IMR-90 (cell line): ENCODE measurements around the gene ZMAT5. TPM values are rescaled to one million over a fixed set of nuclear protein-coding genes. Genes with fewer than 3 reads are reported as not detected.

ENCODE experiments used
- ATAC-seq: fragments of 200-7000 bp; cut with Tn5 transposase; 2 replicates; pipeline ENCODE4 v1.9.1; 2020; ENCODE audit warnings: low read depth, mild to moderate bottlenecking, moderate library complexity
- BruUV-seq: library from RNA; stranded (reverse); fragments of 400-500 nt; replicated peaks from 2 replicates; lab custom pipeline; 2021; lab: Mats Ljungman, UMichigan
- CTCF ChIA-PET: fragments of 300-600 bp; formaldehyde crosslinking; extraction: SDS; loops from one replicate; lab custom pipeline; 2021; ENCODE audit warnings: antibody characterized with exemption; lab: Yijun Ruan, JAX
- POLR2A ChIA-PET: fragments of 300-600 bp; sonication (Branson Sonifier 250); formaldehyde crosslinking; loops from one replicate; lab custom pipeline; 2022; ENCODE audit warnings: antibody characterized with exemption; ENCODE audit not compliant: unreplicated experiment; lab: Charles Lee
- DNase-seq: peaks from one replicate; pipeline ENCODE4 v3.0.0; 2013
- H2AFZ ChIP-seq: replicated peaks from 2 replicates; pipeline ENCODE3; 2013; ENCODE audit warnings: low read length, mild to moderate bottlenecking; ENCODE audit not compliant: poor library complexity
- H2AK5ac ChIP-seq: 2 replicates; pipeline ENCODE4 v1.6.1; 2013; ENCODE audit warnings: low read depth, low read length, inconsistent platforms
- H2AK9ac ChIP-seq: replicated peaks from 2 replicates; pipeline ENCODE3; 2013; ENCODE audit warnings: mild to moderate bottlenecking, low read depth, low read length, moderate library complexity; ENCODE audit not compliant: poor library complexity
- H2BK120ac ChIP-seq: 2 replicates; pipeline ENCODE4 v1.6.1; 2013; ENCODE audit warnings: low read depth, low read length, inconsistent platforms
- H2BK15ac ChIP-seq: 3 replicates; pipeline ENCODE4 v1.6.1; 2013; ENCODE audit warnings: low read depth, low read length, inconsistent platforms
- H2BK20ac ChIP-seq: 2 replicates; pipeline ENCODE4 v1.6.1; 2013; ENCODE audit warnings: low read depth, mild to moderate bottlenecking, inconsistent platforms, low read length, moderate library complexity
- H2BK5ac ChIP-seq: 2 replicates; pipeline ENCODE4 v1.6.1; 2013; ENCODE audit warnings: mild to moderate bottlenecking, low read depth, low read length, inconsistent platforms; ENCODE audit not compliant: poor library complexity, severe bottlenecking
- H3K14ac ChIP-seq: replicated peaks from 2 replicates; pipeline ENCODE4 v1.6.1; 2013; ENCODE audit warnings: low read depth, low read length, inconsistent platforms
- H3K18ac ChIP-seq: 2 replicates; pipeline ENCODE4 v1.6.1; 2013; ENCODE audit warnings: low read depth, low read length, control low read depth
- H3K23ac ChIP-seq: 2 replicates; pipeline ENCODE4 v1.6.1; 2013; ENCODE audit warnings: low read depth, low read length, inconsistent platforms
- H3K27ac ChIP-seq: 2 replicates; pipeline ENCODE4 v1.5.1; 2013; ENCODE audit warnings: mild to moderate bottlenecking, control low read depth, low read length; ENCODE audit not compliant: insufficient read depth
- H3K27me3 ChIP-seq: 2 replicates; pipeline ENCODE4 v1.6.1; 2013; ENCODE audit warnings: low read length; ENCODE audit not compliant: control insufficient read depth, insufficient read depth
- H3K36me3 ChIP-seq: 2 replicates; pipeline ENCODE4 v1.6.1; 2013; ENCODE audit warnings: low read length, mixed read lengths; ENCODE audit not compliant: control insufficient read depth, insufficient read depth
- H3K4ac ChIP-seq: 2 replicates; pipeline ENCODE4 v1.6.1; 2013; ENCODE audit warnings: low read depth, low read length, inconsistent platforms
- H3K4me1 ChIP-seq: 2 replicates; pipeline ENCODE4 v1.6.1; 2013; ENCODE audit warnings: low read length, mixed read lengths; ENCODE audit not compliant: control insufficient read depth, insufficient read depth
- H3K4me2 ChIP-seq: 2 replicates; pipeline ENCODE4 v1.6.1; 2013; ENCODE audit warnings: low read depth, mild to moderate bottlenecking, control low read depth, low read length, moderate library complexity
- H3K4me3 ChIP-seq: 2 replicates; pipeline ENCODE4 v1.5.1; 2013; ENCODE audit warnings: low read depth, mild to moderate bottlenecking, control low read depth, low read length, moderate library complexity; ENCODE audit not compliant: insufficient read depth
- H3K56ac ChIP-seq: 2 replicates; pipeline ENCODE4 v1.6.1; 2013; ENCODE audit warnings: low read length, inconsistent platforms; ENCODE audit not compliant: insufficient read depth; ENCODE audit errors: extremely low read depth
- H3K79me1 ChIP-seq, 2 experiments: 2 replicates each; pipeline ENCODE4 v1.6.1; 2013; ENCODE audit warnings: low read length in 2 of 2, inconsistent platforms in 1 of 2, low read depth in 1 of 2
- H3K9ac ChIP-seq: 2 replicates; pipeline ENCODE4 v1.6.1; 2013; ENCODE audit warnings: low read depth, low read length, control low read depth
- H3K9me1 ChIP-seq: 2 replicates; pipeline ENCODE4 v1.6.1; 2013; ENCODE audit warnings: low read length, inconsistent platforms; ENCODE audit not compliant: insufficient read depth
- H3K9me3 ChIP-seq: 2 replicates; pipeline ENCODE4 v1.6.1; 2013; ENCODE audit warnings: low read length; ENCODE audit not compliant: control insufficient read depth, insufficient read depth
- H4K20me1 ChIP-seq: 2 replicates; pipeline ENCODE4 v1.6.1; 2013; ENCODE audit warnings: low read length, inconsistent platforms; ENCODE audit not compliant: insufficient read depth
- H4K5ac ChIP-seq: 2 replicates; pipeline ENCODE4 v1.6.1; 2013; ENCODE audit warnings: mild to moderate bottlenecking, low read depth, low read length, control low read depth
- H4K8ac ChIP-seq, 2 experiments: 2 replicates each; pipeline ENCODE4 v1.6.1; 2013; ENCODE audit warnings: low read depth in 2 of 2, low read length in 2 of 2, control low read depth in 1 of 2, inconsistent platforms in 1 of 2
- H4K91ac ChIP-seq: 2 replicates; pipeline ENCODE4 v1.6.1; 2013; ENCODE audit warnings: low read depth, low read length, inconsistent platforms; ENCODE audit not compliant: insufficient read depth
- BHLHE40 ChIP-seq: fragments of 150-350 bp; IDR thresholded peaks from 2 replicates; pipeline ENCODE4 v1.6.1; 2016; ENCODE audit warnings: mild to moderate bottlenecking, low read depth, low read length
- CHD1 ChIP-seq: IDR thresholded peaks from 2 replicates; pipeline ENCODE4 v1.6.1; 2012; ENCODE audit warnings: low read depth, low read length, improper control_type of control experiment
- ELK1 ChIP-seq: fragments of 150-350 bp; IDR thresholded peaks from 2 replicates; pipeline ENCODE4 v1.6.1; 2016; ENCODE audit warnings: low read depth, mild to moderate bottlenecking, low read length, moderate library complexity, borderline replicate concordance
- FOS ChIP-seq: fragments of 150-350 bp; IDR thresholded peaks from 2 replicates; pipeline ENCODE4 v1.6.1; 2016; ENCODE audit warnings: low read depth, low read length
- MAZ ChIP-seq: IDR thresholded peaks from 2 replicates; pipeline ENCODE4 v1.6.1; 2012; ENCODE audit warnings: low read depth, mild to moderate bottlenecking, low read length, improper control_type of control experiment, moderate library complexity, borderline replicate concordance
- NFE2L2 ChIP-seq: fragments of 150-350 bp; IDR thresholded peaks from 2 replicates; pipeline ENCODE4 v1.6.1; 2016; ENCODE audit warnings: low read depth, mild to moderate bottlenecking, low read length
- RCOR1 ChIP-seq: IDR thresholded peaks from 2 replicates; pipeline ENCODE4 v1.6.1; 2012; ENCODE audit warnings: mild to moderate bottlenecking, low read length, improper control_type of control experiment; ENCODE audit not compliant: insufficient replicate concordance
- WGBS, 2 experiments: methylation state at CpG; one replicate each; pipeline versions ENCODE4 v1.1.5 to v1.1.7; 2013; ENCODE audit warnings: missing lambda C conversion rate in 2 of 2; ENCODE audit not compliant: insufficient read length in 1 of 2; ENCODE audit errors: extremely low coverage in 2 of 2; 5-methylcytosine and 5-hydroxymethylcytosine counted together
- dilution Hi-C: fragments of 300-500 bp; cut with HindIII; formaldehyde crosslinking; loops from one replicate; pipeline ENCODE4 v1.14.3; 2018; ENCODE audit warnings: low sequenced_read_pairs; ENCODE audit not compliant: unreplicated experiment
- in situ Hi-C: fragments of 300-500 bp; cut with MboI; formaldehyde crosslinking; loops from 3 replicates; pipeline ENCODE4 v1.14.3; 2019; ENCODE audit warnings: low sequenced_read_pairs, inconsistent platforms, mixed read lengths
- intact Hi-C: fragments of 100-400 bp; cut with micrococcal nuclease; formaldehyde crosslinking; loops from 2 replicates; pipeline ENCODE4 v1.10.0; 2022
- microRNA-seq, 2 experiments: library from miRNA; stranded (forward) in 1 of 2; unstranded in 1 of 2; fragments of 10-50 nt in 1 of 2; fragments of <30 nt in 1 of 2; gene quantifications in 1 of 2; microRNA quantifications in 1 of 2; one replicate each; pipeline versions ENCODE3 to v1.1.0; 2013 to 2020; ENCODE audit not compliant: insufficient read depth in 1 of 2, insufficient read length in 1 of 2, unreplicated experiment in 1 of 2
- polyA plus RNA-seq, 3 experiments: library from polyadenylated mRNA; depleted of rRNA; stranded (reverse); fragments of >200 nt; gene quantifications; 2 replicates each; pipeline ENCODE4 v1.2.3, GENCODE V29; 2012; ENCODE audit warnings: low replicate concordance in 1 of 3
- small RNA-seq, 5 experiments: library from RNA; depleted of rRNA; stranded (forward); fragments of <200 nt; gene quantifications; one replicate each; pipeline ENCODE3, GENCODE V24; 2012
- total RNA-seq: library from RNA; depleted of rRNA; stranded (reverse); fragments of >200 nt; gene quantifications from 2 replicates; pipeline ENCODE4 v1.2.3, GENCODE V29; 2012; rRNA removed

Gene ZMAT5
- total and polyA plus RNA-seq, 2 of the 4 experiments (the other 2 are of a cell fraction): 21.7 to 31.8 TPM

GRCh38 chr22:29683536-29683935 is 83.3 kb downstream of the ZMAT5 start:
- Histone ChIP-seq H3K56ac (no peak overlapping the region), H3K9me1 (no peaks in the 10 kb centered on the region; the same call in 1 of the 2 replicates), H3K18ac (no peak overlapping the region), H2BK5ac (no peak overlapping the region), H2AK5ac (no peak overlapping the region), H3K4me2 (no peak overlapping the region), H3K27ac (no peak overlapping the region), H3K36me3 (peaks cover 52% of the 10 kb centered on the region), H4K20me1 (no peaks in the 10 kb centered on the region), H2AK9ac (no peak overlapping the region), H2BK120ac (no peak overlapping the region), H2AFZ (no peak overlapping the region), H3K14ac (no peak overlapping the region), H3K9me3 (no peaks in the 10 kb centered on the region), H4K5ac (no peak overlapping the region), H3K27me3 (no peaks in the 10 kb centered on the region), H2BK15ac (no peak overlapping the region), H3K9ac (no peak overlapping the region), H3K23ac (no peak overlapping the region), H2BK20ac (no peak overlapping the region), H4K91ac (no peak overlapping the region), H3K4me1 (peaks cover 6% of the 10 kb centered on the region), H3K4ac (no peak overlapping the region), H3K79me1 (peaks cover 7 to 20% of the 10 kb centered on the region in 2 experiments; a peak in 2 of 4 replicates), H3K4me3 (no peak overlapping the region), H4K8ac (no peak overlapping the region)
- CTCF ChIA-PET: no interaction called here
- no TSS peak for BruUV-seq
- POLR2A ChIA-PET: no interaction called here
- WGBS, 2 experiments: no CpG with 5 or more reads among the region's 4 CpGs
- ATAC-seq: no peak
- in situ Hi-C loops (no loop called here), dilution Hi-C loops (loop anchor here (25.0 kb wide), 1 partner anchor 354 kb away; no protein-coding TSS in a partner anchor), intact Hi-C loops (no loop called here)
- DNase-seq: no peak
- TF ChIP-seq NFE2L2 (no peak), MAZ (no peak), ELK1 (no peak), BHLHE40 (no peak), RCOR1 (no peak), CHD1 (no peak), FOS (no peak)

Small RNAs within 50 kb of the gene (microRNA-seq; reads per million reads assigned to microRNA genes)
- gene AC004882.2 (ENCODE audit: insufficient read depth, insufficient read length) (not detected), gene RF00019 (ENCODE audit: insufficient read depth, insufficient read length) (not detected)

Small RNAs within 50 kb of the gene (small RNA-seq; reads per million reads assigned to genes)
- gene AC004882.2: 0 reads per million in 5 experiments
- gene RF00019: 0 reads per million in 5 experiments

Other genes with a start within 250 kb of the ZMAT5 start
- 61.1 and 73.7 TPM in 2 replicates for gene THOC5, start 213.2 kb downstream of the ZMAT5 start, total RNA-seq
- gene THOC5, start 213.2 kb downstream of the ZMAT5 start, polyA plus RNA-seq (2012; rRNA removed): 56.8 and 68.4 TPM in 2 replicates
- gene NIPSNAP1, start 185.9 kb downstream of the ZMAT5 start, total RNA-seq: 61.4 and 68.3 TPM in 2 replicates
- gene NIPSNAP1, start 185.9 kb downstream of the ZMAT5 start, polyA plus RNA-seq (2012; rRNA removed): 64.6 and 69.7 TPM in 2 replicates
- 151 and 181 TPM in 2 replicates for gene NF2, start 163.4 kb downstream of the ZMAT5 start, total RNA-seq
- 56.5 and 59.0 TPM in 2 replicates for gene NF2, start 163.4 kb downstream of the ZMAT5 start, polyA plus RNA-seq (2012; rRNA removed)
- gene CABP7, start 47.0 kb downstream of the ZMAT5 start, total RNA-seq: under 0.01 TPM in 2 replicates
- 0.03 and 0.06 TPM in 2 replicates for gene CABP7, start 47.0 kb downstream of the ZMAT5 start, polyA plus RNA-seq (2012; rRNA removed)
- gene UQCR10, start 362 bp upstream of the ZMAT5 start, total RNA-seq: 103 and 131 TPM in 2 replicates
- 260 and 285 TPM in 2 replicates for gene UQCR10, start 362 bp upstream of the ZMAT5 start, polyA plus RNA-seq (2012; rRNA removed)
- 38.6 and 40.0 TPM in 2 replicates for gene ASCC2, start 71.3 kb upstream of the ZMAT5 start, total RNA-seq
- gene ASCC2, start 71.3 kb upstream of the ZMAT5 start, polyA plus RNA-seq (2012; rRNA removed): 62.2 and 69.3 TPM in 2 replicates
- gene MTMR3, start 116.2 kb upstream of the ZMAT5 start, total RNA-seq: 26.1 and 29.4 TPM in 2 replicates
- gene MTMR3, start 116.2 kb upstream of the ZMAT5 start, polyA plus RNA-seq (2012; rRNA removed): 21.3 and 22.3 TPM in 2 replicates